ENCODE measurements around the gene RACGAP1.
"Not testable (repeated sequence)": the region's sequence is repeated elsewhere in the genome, so short reads cannot be mapped to it uniquely, and the experiment has no call there.

The RACGAP1 gene

GRCh38 chr12:49986476-49986875 is 38.8 kb downstream of the RACGAP1 start:
- not testable (repeated sequence) for DNase-seq (ENCODE audit: low spot score)

GRCh38 chr12:49985981-49986380 is 39.3 kb downstream of the RACGAP1 start:
- no peak for DNase-seq (ENCODE audit: low spot score)

- no peak for DNase-seq (ENCODE audit: low spot score)
Measured at GRCh38 chr12:49984476-49985359, 40.6 kb downstream of the RACGAP1 start.

DNA sequence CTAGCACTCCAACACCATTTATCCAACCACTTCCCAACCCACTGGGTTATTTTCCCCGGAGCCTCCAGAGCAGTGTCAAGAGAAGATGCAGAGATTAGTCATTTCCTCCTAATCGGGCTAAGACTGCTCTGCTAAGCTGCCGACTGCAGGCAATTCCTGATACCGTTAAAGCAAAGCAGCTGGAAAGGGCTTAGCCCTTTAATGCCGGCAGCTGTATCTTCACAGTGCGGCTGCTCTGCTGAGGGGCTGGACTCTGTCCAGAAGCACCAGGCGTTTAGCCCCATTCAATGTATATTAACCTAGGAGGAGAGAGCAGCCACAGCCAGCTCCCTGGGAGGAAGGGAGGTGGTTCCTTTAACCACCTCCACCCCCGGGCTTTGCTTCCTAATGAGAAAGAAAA is 41.4 kb downstream of the RACGAP1 start:
- DNase-seq (ENCODE audit: low spot score), result no peak

GRCh38 chr12:49982246-49983087 is 42.8 kb downstream of the RACGAP1 start:
- DNase-seq (ENCODE audit: low spot score), result no peak

DNA sequence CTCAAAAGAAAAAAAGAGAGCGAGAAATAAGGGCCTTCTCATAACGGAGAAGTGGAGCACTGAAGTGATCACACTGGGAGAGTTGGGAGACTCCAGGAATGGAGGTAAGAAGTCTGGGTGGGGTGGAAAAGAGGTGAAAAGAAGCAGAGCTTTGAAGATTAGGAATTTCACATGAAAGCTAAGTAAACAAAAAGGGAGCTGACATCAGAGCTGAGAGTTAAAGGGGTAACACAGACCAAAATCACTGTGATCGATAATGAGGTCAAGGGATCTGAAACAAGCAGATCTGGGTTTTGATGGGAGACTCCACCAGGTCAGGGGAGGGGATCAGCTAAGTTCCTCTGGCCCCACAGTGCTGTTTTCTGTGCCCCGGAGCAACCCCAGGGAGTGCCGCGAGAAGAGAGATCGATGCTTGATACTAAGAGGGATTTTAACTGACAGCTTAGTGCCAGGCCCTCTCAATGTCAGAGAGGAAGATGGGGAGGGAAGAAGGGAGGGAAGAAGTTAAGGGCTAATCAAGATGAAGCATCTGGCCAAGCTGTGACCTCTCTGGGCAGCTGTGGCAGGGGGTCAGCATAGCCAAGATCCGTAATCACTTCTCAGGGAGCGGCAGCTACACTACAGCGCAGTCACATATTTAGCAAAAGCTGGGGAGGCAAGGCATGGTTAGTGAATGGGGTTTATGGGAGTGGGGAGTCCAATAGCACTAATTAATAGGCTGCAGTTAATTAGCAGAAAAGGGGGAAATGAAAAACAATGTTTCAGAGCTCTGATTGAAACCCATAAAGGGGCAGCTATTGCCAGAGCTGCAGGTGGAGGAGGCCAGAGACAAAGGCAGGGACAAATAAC is 44.6 kb downstream of the RACGAP1 start:
- no peak for DNase-seq (ENCODE audit: low spot score)

- no peak for DNase-seq (ENCODE audit: low spot score)
Measured at GRCh38 chr12:49979791-49980190, 45.5 kb downstream of the RACGAP1 start.

- peak; percentile 87 for DNase-seq (ENCODE audit: low spot score)
Measured at GRCh38 chr12:49979016-49979586, 46.2 kb downstream of the RACGAP1 start.

DNA sequence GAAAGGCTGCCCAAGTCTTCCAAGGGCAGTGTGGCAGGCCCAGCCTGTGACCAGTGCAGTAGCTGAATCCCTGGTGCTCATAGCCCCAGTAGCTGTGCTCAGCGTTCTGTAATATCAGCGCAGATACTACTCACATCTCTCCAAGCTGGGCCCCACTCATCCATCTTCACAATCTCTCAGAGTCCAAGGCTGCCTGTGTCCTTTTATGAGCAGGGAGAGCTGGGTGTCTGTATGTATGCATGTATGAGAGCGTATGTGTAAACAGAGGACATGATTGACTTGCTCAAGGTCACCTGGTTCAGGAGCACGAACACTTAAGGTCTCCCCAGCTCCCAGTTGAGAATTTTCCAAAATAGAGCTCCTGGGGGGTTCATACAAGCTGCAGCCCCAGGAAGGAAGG is 47.2 kb downstream of the RACGAP1 start:
- DNase-seq (ENCODE audit: low spot score), result no peak

GRCh38 chr12:49976557-49976956 is 48.7 kb downstream of the RACGAP1 start:
- no peak for DNase-seq (ENCODE audit: low spot score)

GRCh38 chr12:49975318-49975761 is 50.0 kb downstream of the RACGAP1 start:
- no peak for DNase-seq (ENCODE audit: low spot score)

DNA sequence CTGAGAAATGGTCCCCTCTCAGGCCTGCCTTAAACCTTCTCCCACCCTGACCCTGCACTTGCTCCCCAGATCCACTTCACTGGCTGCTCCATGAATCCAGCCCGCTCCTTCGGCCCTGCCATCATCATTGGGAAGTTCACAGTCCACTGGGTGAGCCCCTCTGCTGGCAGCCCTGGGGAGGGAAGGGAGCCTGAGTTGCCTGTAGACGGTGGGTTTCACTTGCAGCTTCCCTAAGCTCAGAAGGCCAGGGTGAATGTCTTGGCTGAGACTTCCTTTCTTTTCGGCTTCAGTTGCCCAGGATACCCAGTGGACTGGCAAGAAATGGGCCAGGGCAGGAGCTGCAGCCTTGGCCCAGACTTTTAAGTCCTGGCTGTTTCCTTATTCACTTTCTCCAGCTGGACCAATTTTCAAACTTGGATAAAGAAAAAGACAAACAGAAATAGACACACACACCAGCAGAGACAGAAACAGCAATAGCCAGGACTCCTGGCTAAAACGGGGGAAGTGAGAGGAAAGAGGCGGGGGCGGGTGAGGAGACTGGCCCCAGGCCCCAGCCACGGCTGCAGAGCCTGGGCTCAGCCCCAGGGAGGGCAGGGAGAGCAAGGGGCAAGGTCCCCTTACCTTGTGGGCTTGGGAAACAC is 50.5 kb downstream of the RACGAP1 start:
- peak; percentile 69 for DNase-seq (ENCODE audit: low spot score)

- peak; percentile 88 for DNase-seq (ENCODE audit: low spot score)
Measured at GRCh38 chr12:49974231-49974675, 51.0 kb downstream of the RACGAP1 start.

GRCh38 chr12:49973361-49973830 is 51.9 kb downstream of the RACGAP1 start:
- DNase-seq (ENCODE audit: low spot score), result no peak

GRCh38 chr12:49972641-49973360 is 52.5 kb downstream of the RACGAP1 start, which contains the start of gene AQP6:
Gene AQP6, plus strand, starts transcription at chr12:49972947. Its CDS starts 227 bp downstream, at chr12:49973174.
- no peak for DNase-seq (ENCODE audit: low spot score)

GRCh38 chr12:49972129-49972528 is 53.2 kb downstream of the RACGAP1 start:
- peak; percentile 22 for DNase-seq (ENCODE audit: low spot score)

- no peak for DNase-seq (ENCODE audit: low spot score)
Measured at GRCh38 chr12:49971141-49971540, 54.2 kb downstream of the RACGAP1 start.

DNA sequence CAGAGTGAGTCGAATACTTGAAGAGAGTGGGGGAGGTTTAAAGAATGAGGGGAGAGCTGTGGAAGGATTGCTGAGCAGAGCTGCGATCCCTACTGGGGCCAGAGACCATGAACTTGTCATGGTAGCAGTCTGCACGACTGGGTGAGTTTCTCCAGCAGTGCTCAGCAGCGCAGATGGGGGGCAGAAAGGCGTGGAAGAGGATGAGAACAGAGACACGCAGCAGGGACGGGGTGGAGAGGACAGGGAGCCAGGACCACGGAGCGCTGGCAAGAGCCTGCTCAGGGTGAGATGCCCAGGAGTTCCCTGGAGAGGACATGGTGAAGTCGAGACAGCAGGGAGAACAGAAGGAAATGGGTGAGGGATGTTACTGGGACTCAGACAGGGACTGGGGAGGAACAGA is 54.6 kb downstream of the RACGAP1 start:
- no peak for DNase-seq (ENCODE audit: low spot score)

GRCh38 chr12:49969651-49970429 is 55.5 kb downstream of the RACGAP1 start:
- DNase-seq (ENCODE audit: low spot score), result peak; percentile 37

Measured in pons (tissue), 1 donor.